Ishikawa (cell line): ENCODE results near the gene GRIN1.

Source experiments
- CREB1 ChIP-seq: IDR thresholded peaks from 2 replicates; pipeline ENCODE4 v1.6.1; 2012; ENCODE audit warnings: low read depth
- EGR1 ChIP-seq: IDR thresholded peaks from 2 replicates; pipeline ENCODE4 v1.6.1; 2012
- EP300 ChIP-seq: IDR thresholded peaks from 2 replicates; pipeline ENCODE4 v1.6.1; 2012; ENCODE audit warnings: borderline replicate concordance
- RAD21 ChIP-seq: IDR thresholded peaks from 2 replicates; pipeline ENCODE4 v1.6.1; 2012; ENCODE audit warnings: low read depth
- TCF12 ChIP-seq: IDR thresholded peaks from 2 replicates; pipeline ENCODE4 v1.6.1; 2012; ENCODE audit warnings: low read depth
- ZBTB7A ChIP-seq: IDR thresholded peaks from 2 replicates; pipeline ENCODE4 v1.6.1; 2012; ENCODE audit warnings: low read depth
- TF ChIP-seq, protein P1 (sequence below): IDR thresholded peaks from 2 replicates; pipeline ENCODE4 v1.6.1; 2012
- TF ChIP-seq, protein P2 (sequence below): IDR thresholded peaks from 2 replicates; pipeline ENCODE4 v1.6.1; 2012
- TF ChIP-seq, protein P3 (sequence below): IDR thresholded peaks from 2 replicates; pipeline ENCODE4 v1.6.1; 2012; ENCODE audit warnings: low read depth, mild to moderate bottlenecking

DNA sequence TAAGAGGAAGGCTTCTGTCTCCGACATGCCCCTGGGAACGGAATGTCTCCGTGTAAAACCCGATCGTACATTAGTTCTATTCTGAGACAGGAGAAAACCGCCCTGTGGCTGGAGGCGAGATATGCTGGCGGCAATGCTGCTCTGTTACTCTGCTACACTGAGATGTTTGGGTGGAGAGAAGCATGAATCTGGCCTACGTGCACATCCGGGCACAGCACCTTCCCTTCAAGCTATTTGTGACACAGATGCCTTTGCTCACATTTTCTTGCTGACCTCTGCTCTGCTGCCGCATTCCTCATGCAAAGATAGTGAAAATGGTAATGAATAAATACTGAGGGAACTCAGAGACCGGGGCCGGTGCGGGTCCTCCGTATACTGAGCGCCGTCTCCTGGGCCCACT is 22.2 kb upstream of the GRIN1 start:
- TF ChIP-seq, protein P1, sequence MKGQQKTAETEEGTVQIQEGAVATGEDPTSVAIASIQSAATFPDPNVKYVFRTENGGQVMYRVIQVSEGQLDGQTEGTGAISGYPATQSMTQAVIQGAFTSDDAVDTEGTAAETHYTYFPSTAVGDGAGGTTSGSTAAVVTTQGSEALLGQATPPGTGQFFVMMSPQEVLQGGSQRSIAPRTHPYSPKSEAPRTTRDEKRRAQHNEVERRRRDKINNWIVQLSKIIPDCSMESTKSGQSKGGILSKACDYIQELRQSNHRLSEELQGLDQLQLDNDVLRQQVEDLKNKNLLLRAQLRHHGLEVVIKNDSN: no peak
- TF ChIP-seq, protein P2, sequence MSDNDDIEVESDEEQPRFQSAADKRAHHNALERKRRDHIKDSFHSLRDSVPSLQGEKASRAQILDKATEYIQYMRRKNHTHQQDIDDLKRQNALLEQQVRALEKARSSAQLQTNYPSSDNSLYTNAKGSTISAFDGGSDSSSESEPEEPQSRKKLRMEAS: no peak
- TF ChIP-seq TCF12: no peak
- TF ChIP-seq, protein P3, sequence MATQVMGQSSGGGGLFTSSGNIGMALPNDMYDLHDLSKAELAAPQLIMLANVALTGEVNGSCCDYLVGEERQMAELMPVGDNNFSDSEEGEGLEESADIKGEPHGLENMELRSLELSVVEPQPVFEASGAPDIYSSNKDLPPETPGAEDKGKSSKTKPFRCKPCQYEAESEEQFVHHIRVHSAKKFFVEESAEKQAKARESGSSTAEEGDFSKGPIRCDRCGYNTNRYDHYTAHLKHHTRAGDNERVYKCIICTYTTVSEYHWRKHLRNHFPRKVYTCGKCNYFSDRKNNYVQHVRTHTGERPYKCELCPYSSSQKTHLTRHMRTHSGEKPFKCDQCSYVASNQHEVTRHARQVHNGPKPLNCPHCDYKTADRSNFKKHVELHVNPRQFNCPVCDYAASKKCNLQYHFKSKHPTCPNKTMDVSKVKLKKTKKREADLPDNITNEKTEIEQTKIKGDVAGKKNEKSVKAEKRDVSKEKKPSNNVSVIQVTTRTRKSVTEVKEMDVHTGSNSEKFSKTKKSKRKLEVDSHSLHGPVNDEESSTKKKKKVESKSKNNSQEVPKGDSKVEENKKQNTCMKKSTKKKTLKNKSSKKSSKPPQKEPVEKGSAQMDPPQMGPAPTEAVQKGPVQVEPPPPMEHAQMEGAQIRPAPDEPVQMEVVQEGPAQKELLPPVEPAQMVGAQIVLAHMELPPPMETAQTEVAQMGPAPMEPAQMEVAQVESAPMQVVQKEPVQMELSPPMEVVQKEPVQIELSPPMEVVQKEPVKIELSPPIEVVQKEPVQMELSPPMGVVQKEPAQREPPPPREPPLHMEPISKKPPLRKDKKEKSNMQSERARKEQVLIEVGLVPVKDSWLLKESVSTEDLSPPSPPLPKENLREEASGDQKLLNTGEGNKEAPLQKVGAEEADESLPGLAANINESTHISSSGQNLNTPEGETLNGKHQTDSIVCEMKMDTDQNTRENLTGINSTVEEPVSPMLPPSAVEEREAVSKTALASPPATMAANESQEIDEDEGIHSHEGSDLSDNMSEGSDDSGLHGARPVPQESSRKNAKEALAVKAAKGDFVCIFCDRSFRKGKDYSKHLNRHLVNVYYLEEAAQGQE: no peak
- no peak for TF ChIP-seq ZBTB7A
- TF ChIP-seq RAD21: no peak
- no peak for TF ChIP-seq EP300
- TF ChIP-seq EGR1: no peak
- no peak for TF ChIP-seq CREB1
